Uterus (tissue), 4 donors: Measurements from ENCODE around the gene PRH2. TPM values are rescaled to one million over a fixed set of nuclear protein-coding genes. Genes with fewer than 3 reads are reported as not detected.

Experiments
- DNase-seq, 2 donors: peaks; one replicate each; pipeline ENCODE4 v3.0.0-alpha.2; 2019 to 2020
- H3K27ac ChIP-seq, 2 donors: fragments of 200-600 bp; sonication (generic); 1 replicate in 1 of 2; 2 replicates in 1 of 2; pipeline ENCODE4 v1.5.1; 2016 to 2018
- H3K27me3 ChIP-seq, 2 donors: fragments of 200-600 bp; sonication (generic); one replicate each; pipeline ENCODE4 v1.5.1; 2018 to 2019; ENCODE audit warnings: control low read depth in 1 of 2
- H3K36me3 ChIP-seq, 2 donors: fragments of 200-600 bp; sonication (generic); one replicate each; pipeline ENCODE4 v1.5.1; 2019; ENCODE audit warnings: control low read depth in 1 of 2
- H3K4me1 ChIP-seq, 2 donors: fragments of 200-600 bp; sonication (generic); one replicate each; pipeline ENCODE4 v1.5.1; 2018 to 2019; ENCODE audit warnings: control low read depth in 1 of 2
- H3K4me3 ChIP-seq, 2 donors: fragments of 200-600 bp; sonication (generic); 1 replicate in 1 of 2; 2 replicates in 1 of 2; pipeline ENCODE4 v1.5.1; 2018 to 2019; ENCODE audit warnings: mild to moderate bottlenecking in 1 of 2
- H3K9me3 ChIP-seq, 2 donors: fragments of 200-600 bp; sonication (generic); one replicate each; pipeline ENCODE4 v1.5.1; 2019; ENCODE audit warnings: control low read depth in 1 of 2
- CTCF ChIP-seq, 4 experiments: fragments of 200-600 bp in 2 of 4; fragments of 450-650 bp in 2 of 4; sonication (generic) in 2 of 4; IDR thresholded peaks; one replicate each; pipeline ENCODE4 v1.5.1; 2016 to 2019; ENCODE audit warnings: antibody characterized with exemption in 4 of 4, mild to moderate bottlenecking in 2 of 4, moderate library complexity in 1 of 4
- POLR2A ChIP-seq, 2 donors: fragments of 450-650 bp; IDR thresholded peaks; one replicate each; pipeline ENCODE4 v1.6.1; 2016; ENCODE audit warnings: antibody characterized with exemption in 2 of 2, mild to moderate bottlenecking in 1 of 2, moderate library complexity in 1 of 2
- intact Hi-C: fragments of 100-400 bp; cut with DNase I; formaldehyde crosslinking; loops from one replicate; pipeline ENCODE4 v1.15.1; 2023; ENCODE audit warnings: low total_unique reads
- total RNA-seq, 4 donors: library from RNA; depleted of rRNA in 3 of 4; stranded (reverse); fragments of >200 nt in 3 of 4; gene quantifications; one replicate each; pipeline versions ENCODE4 v1.1.0 to v1.2.4, GENCODE V29; 2014 to 2023
- donor health status: DM: yes; HTN: yes; CAD: no.

Gene PRH2
- total RNA-seq, 4 donors from 2014 or later: not detected

DNA sequence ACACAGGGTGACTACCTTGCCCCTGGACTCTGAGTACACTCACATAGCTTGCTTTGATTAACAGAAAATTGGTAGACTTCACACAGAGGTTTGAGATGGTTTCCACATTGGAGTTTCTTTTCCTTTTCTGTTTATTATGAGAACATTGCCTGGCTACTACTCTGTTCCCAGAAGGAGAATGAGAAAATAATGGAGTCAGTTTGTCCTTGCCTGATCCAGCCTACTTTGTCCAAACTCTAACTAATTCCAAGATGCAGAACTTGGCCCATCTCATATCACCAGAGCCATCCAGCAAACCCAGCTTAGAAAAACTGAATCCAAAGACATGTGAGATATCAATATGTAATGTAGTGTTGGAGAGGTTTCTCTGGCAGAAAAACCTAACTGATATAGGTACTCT, 37.3 kb downstream of the PRH2 start:
- H3K4me1 ChIP-seq: no peaks in the 10 kb centered on the region
- TF ChIP-seq POLR2A (IDR thresholded peaks at IDR 0.05) (no peak), CTCF (IDR thresholded peaks at IDR 0.05) (no peak)
- H3K36me3 ChIP-seq: no peaks in the 10 kb centered on the region
- no peaks in the 10 kb centered on the region for H3K9me3 ChIP-seq
- no peaks in the 10 kb centered on the region for H3K27me3 ChIP-seq
- no peak overlapping the region for H3K4me3 ChIP-seq
- no peak overlapping the region for H3K27ac ChIP-seq
- DNase-seq: no peak
- intact Hi-C loops: no loop called here

DNA sequence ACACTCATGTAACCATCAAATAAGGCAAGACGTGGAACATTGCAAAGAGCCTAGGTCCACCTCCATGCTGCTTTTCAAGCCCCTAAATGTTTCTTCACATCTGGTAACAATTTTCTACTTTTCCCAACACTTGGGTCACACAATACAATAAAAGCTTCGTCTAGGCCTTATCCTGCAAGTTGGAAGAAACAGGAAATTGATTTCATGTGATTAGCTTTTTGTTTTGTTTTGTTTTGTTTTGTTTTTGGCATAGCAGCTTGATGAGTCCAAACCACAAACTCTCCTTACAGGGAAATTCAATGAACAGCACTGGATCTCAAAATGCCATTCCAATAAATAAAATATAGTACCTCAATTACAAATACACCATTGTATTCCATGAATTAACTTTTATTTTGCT, 38.4 kb downstream of the PRH2 start:
- no peak overlapping the region for H3K27ac ChIP-seq
- no peak for DNase-seq

DNA sequence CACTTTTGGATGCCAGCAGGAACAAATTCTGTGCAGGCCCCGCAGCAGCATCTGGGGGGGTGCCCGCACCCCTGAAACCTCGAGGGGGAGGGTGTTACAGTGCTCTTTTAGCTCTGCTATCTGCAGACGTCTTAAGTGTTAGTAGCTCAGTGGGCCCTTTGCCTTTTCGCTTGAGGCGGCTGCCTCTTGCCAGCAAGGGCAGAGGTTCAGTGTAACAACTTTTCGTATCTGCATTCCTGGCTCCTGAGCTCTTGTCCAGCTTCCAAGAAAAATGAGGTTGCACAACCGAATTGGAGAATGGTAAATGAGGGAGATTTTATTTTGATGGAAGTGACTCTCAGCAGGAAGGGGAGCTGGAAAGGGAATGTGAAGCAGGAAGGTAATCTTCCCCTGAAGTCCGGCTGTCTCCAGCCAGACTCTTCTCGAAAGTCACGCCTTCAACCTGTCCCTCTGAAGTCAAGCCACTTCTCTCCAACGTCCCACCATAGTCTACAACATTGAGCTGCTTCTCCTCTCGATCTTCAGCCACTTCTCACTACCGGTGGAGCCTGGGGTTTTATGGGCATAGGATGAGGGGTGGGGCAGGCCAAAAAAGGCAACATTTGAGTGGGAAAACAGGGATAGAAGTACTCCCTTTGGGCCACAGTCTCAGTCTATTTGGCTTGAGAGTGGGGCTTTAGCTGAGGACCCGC, 39.9 kb downstream of the PRH2 start:
- Histone ChIP-seq H3K27ac (no peak overlapping the region), H3K36me3 (no peaks in the 10 kb centered on the region), H3K9me3 (no peaks in the 10 kb centered on the region), H3K27me3 (no peaks in the 10 kb centered on the region), H3K4me3 (no peak overlapping the region), H3K4me1 (no peaks in the 10 kb centered on the region)
- intact Hi-C loops: no loop called here
- no peak for TF ChIP-seq CTCF (IDR thresholded peaks at IDR 0.05)
- no peak for TF ChIP-seq POLR2A (IDR thresholded peaks at IDR 0.05)
- peak; percentile 28 to 39 for DNase-seq

More for the DNA sequence above, 38.4 kb downstream of the PRH2 start:
- intact Hi-C loops: no loop called here
- Histone ChIP-seq H3K9me3 (no peaks in the 10 kb centered on the region), H3K4me3 (no peak overlapping the region), H3K4me1 (no peaks in the 10 kb centered on the region), H3K27me3 (no peaks in the 10 kb centered on the region), H3K36me3 (no peaks in the 10 kb centered on the region)
- no peak for TF ChIP-seq CTCF (IDR thresholded peaks at IDR 0.05)
- no peak for TF ChIP-seq POLR2A (IDR thresholded peaks at IDR 0.05)

DNA sequence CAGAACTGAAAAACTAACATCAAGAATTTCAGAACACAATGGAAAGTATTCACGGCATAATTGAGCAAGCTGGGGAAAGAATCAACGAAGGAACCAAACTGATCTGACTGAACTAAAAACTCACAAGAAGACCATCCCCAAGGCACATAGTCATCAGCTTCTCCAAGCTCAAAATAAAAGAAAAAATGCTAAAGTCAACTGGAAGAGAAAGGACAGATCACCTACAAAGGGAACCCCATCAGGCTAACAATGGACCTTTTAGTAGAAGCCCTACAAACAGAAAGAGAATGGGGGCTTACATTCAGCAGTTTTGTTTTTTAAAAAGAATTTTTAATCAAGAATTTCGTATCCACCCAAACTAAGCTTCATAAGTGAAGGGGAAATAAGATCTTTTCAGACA, 45.9 kb downstream of the PRH2 start:
- intact Hi-C loops: no loop called here
- no peak for TF ChIP-seq POLR2A (IDR thresholded peaks at IDR 0.05)
- Histone ChIP-seq H3K4me1 (no peaks in the 10 kb centered on the region), H3K36me3 (no peaks in the 10 kb centered on the region), H3K4me3 (no peak overlapping the region), H3K27ac (no peak overlapping the region), H3K9me3 (no peaks in the 10 kb centered on the region), H3K27me3 (no peaks in the 10 kb centered on the region)
- no peak for DNase-seq

DNA sequence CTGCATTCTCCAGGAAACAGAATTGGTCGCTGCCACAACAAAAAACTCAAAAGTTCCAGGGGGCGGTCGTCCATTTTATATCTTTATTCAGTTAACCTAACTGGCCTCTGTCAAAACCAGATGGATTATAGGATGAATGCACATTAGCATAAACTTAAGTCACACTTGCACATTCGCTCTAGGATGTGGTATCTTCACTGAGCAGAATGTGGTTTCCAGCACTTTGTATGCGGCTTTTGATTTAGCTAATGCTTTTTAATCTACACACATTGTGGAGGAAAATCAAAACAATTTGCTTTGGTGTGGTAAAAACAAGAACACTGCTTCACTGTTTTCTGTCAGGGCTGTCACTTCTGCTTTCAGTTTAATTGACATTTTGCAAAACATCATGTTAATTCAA, 53.2 kb downstream of the PRH2 start:
- intact Hi-C loops: no loop called here
- TF ChIP-seq CTCF (IDR thresholded peaks at IDR 0.05): no peak
- no peak for TF ChIP-seq POLR2A (IDR thresholded peaks at IDR 0.05)
- no peak overlapping the region for H3K4me3 ChIP-seq
- no peaks in the 10 kb centered on the region for H3K36me3 ChIP-seq
- no peak overlapping the region for H3K27ac ChIP-seq
- no peaks in the 10 kb centered on the region for H3K27me3 ChIP-seq
- DNase-seq: no peak
- H3K9me3 ChIP-seq: no peaks in the 10 kb centered on the region
- H3K4me1 ChIP-seq: no peaks in the 10 kb centered on the region

Other genes with a start within 250 kb of the PRH2 start
- 100 to 1,000 TPM in 3 of 4 donors, 10 to 100 TPM in 1; 49.4 to 372 (median 216) TPM for gene YBX3, start 205.9 kb upstream of the PRH2 start, total RNA-seq
- under 1 TPM in 1 of 4 donors, not detected in 3; 0.28 TPM for gene TAS2R7, start 126.6 kb upstream of the PRH2 start, total RNA-seq
- under 1 TPM in 1 of 4 donors, not detected in 3; 0.49 TPM for gene TAS2R8, start 122.0 kb upstream of the PRH2 start, total RNA-seq
- gene TAS2R9, start 119.1 kb upstream of the PRH2 start, total RNA-seq: under 1 TPM in 1 of 4 donors, not detected in 3; 0.28 TPM
- 1 to 10 TPM in 2 of 4 donors, not detected in 2; 2.3 to 5.2 TPM for gene TAS2R10, start 102.9 kb upstream of the PRH2 start, total RNA-seq
- gene PRR4, start 79.8 kb upstream of the PRH2 start, total RNA-seq: 10 to 100 TPM in 1 of 4 donors, 1 to 10 TPM in 2, not detected in 1; 3.0 to 11.0 (median 7.9) TPM
- gene PRH1, start 45.0 kb upstream of the PRH2 start, total RNA-seq: 10 to 100 TPM; 13.1 to 84.0 (median 57.5) TPM
- 10 to 100 TPM in 1 of 4 donors, 1 to 10 TPM in 2, under 1 TPM in 1; 0.51 to 11.3 (median 4.3) TPM for gene TAS2R13, start 19.7 kb upstream of the PRH2 start, total RNA-seq
- 10 to 100 TPM in 1 of 4 donors, 1 to 10 TPM in 2, under 1 TPM in 1; 0.26 to 21.1 (median 9.1) TPM for gene TAS2R14, start 10.0 kb downstream of the PRH2 start, total RNA-seq
- 10 to 100 TPM in 1 of 4 donors, 1 to 10 TPM in 2, not detected in 1; 1.2 to 20.0 (median 5.8) TPM for gene TAS2R50, start 57.7 kb downstream of the PRH2 start, total RNA-seq
- gene TAS2R20, start 69.1 kb downstream of the PRH2 start, total RNA-seq: 10 to 100 TPM in 1 of 4 donors, 1 to 10 TPM in 2, under 1 TPM in 1; 0.77 to 24.1 (median 4.8) TPM
- 10 to 100 TPM in 2 of 4 donors, 1 to 10 TPM in 2; 2.6 to 32.1 (median 8.2) TPM for gene TAS2R19, start 93.4 kb downstream of the PRH2 start, total RNA-seq
- gene TAS2R31, start 102.2 kb downstream of the PRH2 start, total RNA-seq: 10 to 100 TPM in 3 of 4 donors, under 1 TPM in 1; 0.59 to 30.8 (median 15.7) TPM
- gene TAS2R46, start 133.1 kb downstream of the PRH2 start, total RNA-seq: 1 to 10 TPM in 2 of 4 donors, not detected in 2; 5.5 to 8.7 TPM
- 10 to 100 TPM in 1 of 4 donors, 1 to 10 TPM in 1, under 1 TPM in 1, not detected in 1; 0.29 to 19.5 (median 7.7) TPM for gene TAS2R43, start 163.1 kb downstream of the PRH2 start, total RNA-seq
- 10 to 100 TPM in 2 of 4 donors, 1 to 10 TPM in 1, not detected in 1; 9.4 to 34.9 (median 14.9) TPM for gene TAS2R30, start 205.4 kb downstream of the PRH2 start, total RNA-seq
- gene SMIM10L1, start 242.0 kb downstream of the PRH2 start, total RNA-seq: 1 to 10 TPM; 3.6 to 7.5 (median 7.1) TPM